Panc1 (cell line): ENCODE measurements around the gene CCDC69. TPM values are rescaled to one million over a fixed set of nuclear protein-coding genes. Genes with fewer than 3 reads are reported as not detected.

Experiments
- ATAC-seq: fragments of 200-7000 bp; cut with Tn5 transposase; 2 replicates; pipeline ENCODE4 v1.9.1; 2020; ENCODE audit warnings: mild to moderate bottlenecking, moderate library complexity
- BruUV-seq: library from RNA; stranded (reverse); fragments of 400-500 nt; replicated peaks from 2 replicates; lab custom pipeline; 2021; lab: Mats Ljungman, UMichigan
- CTCF ChIA-PET: fragments of 300-600 bp; sonication (Branson Sonifier 250); formaldehyde crosslinking; loops from one replicate; lab custom pipeline; 2022; ENCODE audit warnings: antibody characterized with exemption; lab: Charles Lee
- POLR2A ChIA-PET: fragments of 300-600 bp; sonication (Branson Sonifier 250); formaldehyde crosslinking; loops from one replicate; lab custom pipeline; 2022; ENCODE audit warnings: antibody characterized with exemption; lab: Charles Lee
- DNase-seq: peaks from one replicate; pipeline ENCODE4 v3.0.0-alpha.2; 2010; ENCODE audit warnings: low read depth, low spot score
- H3K27ac ChIP-seq: 2 replicates; pipeline ENCODE4 v1.5.1; 2011; ENCODE audit warnings: mild to moderate bottlenecking, low read length, inconsistent platforms
- H3K27me3 ChIP-seq: fragments of 200-500 bp; sonication (Bioruptor generic); 2 replicates; pipeline ENCODE4 v1.6.0; 2014; ENCODE audit warnings: low read length, inconsistent platforms; ENCODE audit not compliant: control insufficient read depth, insufficient read depth
- H3K36me3 ChIP-seq: fragments of 200-500 bp; sonication (Bioruptor generic); 2 replicates; pipeline ENCODE4 v1.5.1; 2014; ENCODE audit warnings: inconsistent platforms, mild to moderate bottlenecking, low read length, moderate library complexity; ENCODE audit not compliant: control insufficient read depth, insufficient read depth
- H3K4me1 ChIP-seq: 2 replicates; pipeline ENCODE4 v1.5.1; 2011; ENCODE audit warnings: inconsistent platforms, mild to moderate bottlenecking, low read length, moderate library complexity; ENCODE audit not compliant: control insufficient read depth, insufficient read depth
- H3K4me3 ChIP-seq, 2 experiments: 2 replicates each; pipeline ENCODE4 v1.5.1; 2011 to 2012; ENCODE audit warnings: low read depth in 2 of 2, low read length in 2 of 2, mild to moderate bottlenecking in 2 of 2, inconsistent platforms in 1 of 2, moderate library complexity in 1 of 2
- H3K9me3 ChIP-seq: fragments of 200-500 bp; sonication (Bioruptor generic); 2 replicates; pipeline ENCODE4 v1.5.1; 2014; ENCODE audit warnings: low read depth, mild to moderate bottlenecking, inconsistent platforms, low read length, moderate library complexity; ENCODE audit not compliant: control insufficient read depth, insufficient read depth
- CTCF ChIP-seq: fragments of 450-650 bp; IDR thresholded peaks from 2 replicates; pipeline ENCODE4 v1.5.1; 2017; ENCODE audit warnings: mild to moderate bottlenecking
- POLR2AphosphoS5 ChIP-seq: IDR thresholded peaks from 2 replicates; pipeline ENCODE4 v1.6.1; 2012; ENCODE audit warnings: mild to moderate bottlenecking, low read depth, low read length, moderate library complexity
- SIN3A ChIP-seq: IDR thresholded peaks from 2 replicates; pipeline ENCODE4 v1.6.1; 2012; ENCODE audit warnings: low read depth, mild to moderate bottlenecking, low read length, moderate library complexity, borderline replicate concordance; ENCODE audit not compliant: insufficient read depth
- TCF7L2 ChIP-seq: IDR thresholded peaks from 2 replicates; pipeline ENCODE4 v1.6.1; 2011; ENCODE audit warnings: mild to moderate bottlenecking, low read depth, low read length, inconsistent platforms
- in situ Hi-C: cut with HindIII; loops from 2 replicates; pipeline ENCODE4 v1.10.0; 2016; ENCODE audit warnings: low sequenced_read_pairs, low pct_unique_long_range_greater_than_20kb
- intact Hi-C: fragments of 100-400 bp; cut with micrococcal nuclease; formaldehyde crosslinking; loops from one replicate; pipeline ENCODE4 v1.10.0; 2022; ENCODE audit not compliant: unreplicated experiment
- total RNA-seq: library from RNA; stranded (reverse); gene quantifications from one replicate; pipeline ENCODE4 v1.2.1, GENCODE V29; 2021; ENCODE audit not compliant: unreplicated experiment
- TF ChIP-seq, protein P1 (sequence below), 2 experiments: IDR thresholded peaks; 2 replicates each; pipeline ENCODE4 v1.6.1; 2011 to 2012; ENCODE audit warnings: low read depth in 2 of 2, control low read depth in 1 of 2, low read length in 1 of 2, mild to moderate bottlenecking in 1 of 2, moderate library complexity in 1 of 2; ENCODE audit not compliant: insufficient read depth in 1 of 2

CCDC69 gene
- total RNA-seq, 1 experiment from 2014 or later: 2.1 TPM

DNA sequence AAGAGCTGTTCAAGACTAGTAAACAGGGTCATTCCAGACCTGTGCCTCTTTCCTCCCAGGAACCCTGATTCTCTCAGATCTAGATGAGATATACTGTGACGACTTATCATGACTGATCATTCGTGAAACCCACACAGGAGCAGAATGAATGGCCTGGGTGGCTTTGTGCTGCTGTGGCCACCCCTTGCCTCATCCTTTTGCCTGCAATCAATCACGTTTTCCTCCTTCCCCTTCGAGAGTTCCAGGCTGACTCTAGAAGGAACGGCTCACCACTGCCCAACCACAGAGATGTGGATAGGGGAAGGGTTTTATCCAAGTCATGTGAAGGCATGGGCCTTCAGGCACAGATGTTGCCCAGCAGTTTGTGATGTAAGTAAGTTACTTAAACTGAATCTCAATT is 72.1 kb downstream of the CCDC69 start:
- no peak overlapping the region for H3K27ac ChIP-seq
- in situ Hi-C loops (no loop called here), intact Hi-C loops (no loop called here)
- H3K4me1 ChIP-seq: 0 out of 2 replicates have a peak, but pooled peaks cover 8% of the 10 kb centered on the region
- no peaks in the 10 kb centered on the region for H3K36me3 ChIP-seq
- DNase-seq: no peak
- ChIA-PET CTCF (interaction anchor here (0.7 kb wide), 1 partner anchor 393 kb away, joined by 3 read pairs; no protein-coding TSS in a partner anchor), POLR2A (interaction anchor here (0.6 to 1.3 kb wide), 2 partner anchors 18 to 35 kb away, joined by 3 to 4 read pairs; no protein-coding TSS in a partner anchor)
- H3K4me3 ChIP-seq: no peak overlapping the region
- BruUV-seq: no TSS peak
- no peaks in the 10 kb centered on the region for H3K9me3 ChIP-seq
- ATAC-seq: no peak
- TF ChIP-seq, protein P1, sequence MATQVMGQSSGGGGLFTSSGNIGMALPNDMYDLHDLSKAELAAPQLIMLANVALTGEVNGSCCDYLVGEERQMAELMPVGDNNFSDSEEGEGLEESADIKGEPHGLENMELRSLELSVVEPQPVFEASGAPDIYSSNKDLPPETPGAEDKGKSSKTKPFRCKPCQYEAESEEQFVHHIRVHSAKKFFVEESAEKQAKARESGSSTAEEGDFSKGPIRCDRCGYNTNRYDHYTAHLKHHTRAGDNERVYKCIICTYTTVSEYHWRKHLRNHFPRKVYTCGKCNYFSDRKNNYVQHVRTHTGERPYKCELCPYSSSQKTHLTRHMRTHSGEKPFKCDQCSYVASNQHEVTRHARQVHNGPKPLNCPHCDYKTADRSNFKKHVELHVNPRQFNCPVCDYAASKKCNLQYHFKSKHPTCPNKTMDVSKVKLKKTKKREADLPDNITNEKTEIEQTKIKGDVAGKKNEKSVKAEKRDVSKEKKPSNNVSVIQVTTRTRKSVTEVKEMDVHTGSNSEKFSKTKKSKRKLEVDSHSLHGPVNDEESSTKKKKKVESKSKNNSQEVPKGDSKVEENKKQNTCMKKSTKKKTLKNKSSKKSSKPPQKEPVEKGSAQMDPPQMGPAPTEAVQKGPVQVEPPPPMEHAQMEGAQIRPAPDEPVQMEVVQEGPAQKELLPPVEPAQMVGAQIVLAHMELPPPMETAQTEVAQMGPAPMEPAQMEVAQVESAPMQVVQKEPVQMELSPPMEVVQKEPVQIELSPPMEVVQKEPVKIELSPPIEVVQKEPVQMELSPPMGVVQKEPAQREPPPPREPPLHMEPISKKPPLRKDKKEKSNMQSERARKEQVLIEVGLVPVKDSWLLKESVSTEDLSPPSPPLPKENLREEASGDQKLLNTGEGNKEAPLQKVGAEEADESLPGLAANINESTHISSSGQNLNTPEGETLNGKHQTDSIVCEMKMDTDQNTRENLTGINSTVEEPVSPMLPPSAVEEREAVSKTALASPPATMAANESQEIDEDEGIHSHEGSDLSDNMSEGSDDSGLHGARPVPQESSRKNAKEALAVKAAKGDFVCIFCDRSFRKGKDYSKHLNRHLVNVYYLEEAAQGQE (IDR thresholded peaks at IDR 0.05; ENCODE audit: insufficient read depth in 1 of 2, low read depth in 2 of 2, low read length in 1 of 2): no peak
- TF ChIP-seq POLR2AphosphoS5: no peak
- TF ChIP-seq TCF7L2: no peak
- no peak for TF ChIP-seq SIN3A
- TF ChIP-seq CTCF: no peak
- H3K27me3 ChIP-seq: no peaks in the 10 kb centered on the region

DNA sequence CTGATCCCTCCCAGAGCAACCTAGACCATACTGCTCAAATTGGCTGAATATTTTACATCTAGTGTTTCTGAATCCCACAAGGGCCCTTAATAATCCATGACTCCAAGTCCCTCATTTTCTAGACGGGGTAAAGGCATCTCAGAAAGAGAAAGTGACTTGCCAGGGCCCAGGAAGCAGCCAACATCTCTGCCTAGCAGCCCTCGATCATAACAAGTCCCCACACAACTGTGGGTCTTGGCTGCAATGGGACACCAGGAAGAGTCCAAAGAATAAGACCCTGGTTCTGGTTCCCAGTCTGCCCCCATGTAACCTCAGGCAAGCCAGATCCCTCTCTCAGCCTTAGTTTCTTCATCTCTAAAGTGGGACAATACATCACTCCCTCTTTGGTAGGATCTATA is 72.6 kb downstream of the CCDC69 start:
- ChIA-PET POLR2A (interaction anchor here (1.3 kb wide), 1 partner anchor 35 kb away, joined by 4 read pairs; no protein-coding TSS in a partner anchor), CTCF (interaction anchor here (0.6 to 0.7 kb wide), 2 partner anchors 22 to 393 kb away, joined by 3 read pairs; no protein-coding TSS in a partner anchor)
- TF ChIP-seq POLR2AphosphoS5: no peak
- no peak for TF ChIP-seq TCF7L2
- no peak for TF ChIP-seq SIN3A
- TF ChIP-seq, protein P1 (IDR thresholded peaks at IDR 0.05; ENCODE audit: insufficient read depth in 1 of 2, low read depth in 2 of 2, low read length in 1 of 2): no peak
- no peak for TF ChIP-seq CTCF
- DNase-seq (no peak), ATAC-seq (no peak)
- Histone ChIP-seq H3K27ac (no peak overlapping the region), H3K27me3 (no peaks in the 10 kb centered on the region), H3K4me1 (0 out of 2 replicates have a peak, but pooled peaks cover 4% of the 10 kb centered on the region), H3K36me3 (no peaks in the 10 kb centered on the region), H3K4me3 (no peak overlapping the region), H3K9me3 (no peaks in the 10 kb centered on the region)
- intact Hi-C loops (no loop called here), in situ Hi-C loops (no loop called here)
- BruUV-seq: no TSS peak
